SW 1271 (cell line): ENCODE data around the gene ACOXL.

Experiments used
- DNase-seq, 2 experiments: peaks; one replicate each; lab custom pipeline; 2025; lab: John Stamatoyannopoulos, UW

The ACOXL gene

DNA sequence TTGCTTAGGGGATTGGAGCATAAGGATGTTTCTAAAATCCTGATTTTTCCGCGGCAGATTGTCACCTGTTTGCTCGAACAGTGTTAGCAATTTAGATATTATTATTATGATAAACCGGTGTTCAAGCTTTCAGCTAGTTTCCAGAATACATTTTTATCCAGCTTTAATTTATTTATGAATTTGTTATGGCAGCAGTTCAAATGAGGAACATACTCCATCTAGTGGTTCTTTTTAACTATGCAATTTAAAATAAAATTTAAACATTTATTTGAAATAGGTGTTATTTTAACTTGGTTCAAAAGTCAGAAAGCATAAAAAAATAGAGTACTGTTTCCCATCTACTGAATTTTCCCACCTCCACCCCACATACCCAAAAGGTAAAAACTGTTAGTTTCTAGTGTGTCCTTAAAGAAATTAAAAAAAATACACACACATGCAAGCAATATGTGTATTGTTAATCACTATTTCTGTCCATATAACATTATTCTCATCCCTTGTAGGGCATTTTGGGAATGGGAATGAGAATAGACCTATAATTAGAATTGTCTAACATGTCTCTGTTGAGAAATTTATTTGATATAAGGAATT is 23.2 kb downstream of the ACOXL start:
- peak in 1 of 2 experiments; percentile 45 for DNase-seq

GRCh38 chr2:110759411-110759810 is 27.0 kb downstream of the ACOXL start:
- DNase-seq: no peak

DNA sequence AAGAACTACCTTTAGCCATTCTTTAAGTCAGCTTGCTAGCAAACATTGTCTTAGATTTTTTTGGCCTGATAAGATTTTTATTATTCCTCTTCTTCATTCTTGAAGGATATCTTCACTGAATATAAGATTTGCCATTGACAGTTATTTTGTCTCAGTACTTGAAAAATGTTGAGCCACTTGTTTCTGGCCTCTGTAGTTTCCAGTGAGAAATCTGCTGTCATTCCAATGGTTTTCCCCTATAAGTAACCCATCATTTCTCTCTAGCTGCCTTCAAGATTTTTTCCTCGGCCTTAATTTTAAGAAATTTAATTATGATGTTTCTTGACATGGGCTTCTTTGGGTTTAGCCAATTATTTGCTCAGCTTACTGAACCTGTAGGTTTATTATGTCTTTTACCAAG is 32.6 kb downstream of the ACOXL start:
- DNase-seq: no peak

DNA sequence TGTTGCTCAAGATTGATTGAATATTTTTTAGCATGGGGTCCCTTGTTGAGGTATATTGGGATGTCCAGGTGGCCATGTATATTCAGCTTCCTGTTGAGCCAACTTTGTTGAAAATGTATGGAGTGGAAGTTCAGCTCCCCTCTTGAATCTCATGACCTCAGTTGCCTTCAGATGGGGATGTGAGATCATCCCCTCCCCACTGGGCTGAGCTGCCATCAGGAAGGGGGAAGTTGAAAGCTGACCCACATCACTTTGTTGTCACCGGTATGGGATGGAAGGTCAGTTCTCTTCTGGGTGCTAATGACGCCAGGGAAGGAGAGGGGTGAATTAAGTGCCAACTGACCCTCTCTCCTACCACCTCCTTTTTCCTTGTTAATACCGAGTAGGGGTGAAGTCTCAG is 33.9 kb downstream of the ACOXL start:
- DNase-seq: no peak

GRCh38 chr2:110768591-110768990 is 36.2 kb downstream of the ACOXL start:
- DNase-seq: no peak

DNA sequence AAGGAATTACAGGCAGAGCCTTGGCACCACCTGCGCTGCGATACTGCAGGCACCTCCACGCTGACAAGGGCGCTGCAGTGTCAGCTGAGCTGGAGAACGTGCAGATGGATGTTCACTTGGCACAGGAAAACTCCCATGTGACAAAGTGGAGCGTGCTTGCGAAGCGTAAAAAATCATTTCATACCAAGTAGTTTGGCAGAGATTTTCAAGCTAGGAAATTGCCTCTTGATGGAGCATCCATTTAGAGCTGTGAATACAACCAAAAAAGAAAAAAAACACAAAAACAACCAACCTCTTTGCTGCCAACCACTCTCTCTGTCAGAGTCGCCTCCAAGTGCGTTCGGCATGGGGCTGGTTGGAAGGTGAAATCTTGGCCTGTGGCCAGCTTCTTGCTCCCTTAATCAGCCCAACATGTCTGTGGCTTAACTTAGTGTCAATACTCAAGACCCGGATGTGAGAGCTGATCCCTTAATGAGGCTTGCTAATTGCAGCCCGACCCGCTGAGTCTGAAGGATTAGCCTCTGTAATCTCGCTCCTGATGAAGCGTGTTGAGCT is 38.1 kb downstream of the ACOXL start:
- no peak for DNase-seq

- no peak for DNase-seq
These were observed 38.6 kb downstream of the ACOXL start for GRCh38 chr2:110770959-110771431.

- DNase-seq: no peak
These were observed 39.4 kb downstream of the ACOXL start for GRCh38 chr2:110771547-110772382.

GRCh38 chr2:110772383-110772755 is 40.0 kb downstream of the ACOXL start:
- no peak for DNase-seq

DNA sequence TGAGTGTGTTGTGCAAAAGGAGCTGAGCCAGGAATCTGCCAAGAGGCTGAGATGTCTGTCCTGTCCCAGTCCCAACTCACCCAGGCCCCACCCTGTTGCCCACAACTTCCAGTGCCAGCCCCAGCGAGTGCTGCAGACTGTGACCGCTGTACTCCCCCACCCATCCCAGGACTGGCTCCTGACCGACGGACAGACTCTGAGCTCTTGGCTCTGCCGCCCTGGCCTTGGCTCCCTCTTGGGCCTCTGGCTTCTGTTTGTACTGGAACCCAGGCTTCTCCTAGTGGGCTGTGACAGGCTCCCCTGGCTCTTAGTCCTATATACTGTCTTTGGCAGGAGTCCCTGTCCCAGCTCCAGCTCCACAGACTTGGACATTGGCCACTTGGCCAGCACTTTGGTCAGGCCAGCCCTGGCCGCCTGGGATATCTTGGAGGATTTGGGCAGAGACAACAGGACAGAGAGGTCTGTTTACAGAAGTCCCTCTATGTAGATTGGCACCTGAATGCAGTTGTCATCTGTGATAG is 41.1 kb downstream of the ACOXL start:
- no peak for DNase-seq

DNA sequence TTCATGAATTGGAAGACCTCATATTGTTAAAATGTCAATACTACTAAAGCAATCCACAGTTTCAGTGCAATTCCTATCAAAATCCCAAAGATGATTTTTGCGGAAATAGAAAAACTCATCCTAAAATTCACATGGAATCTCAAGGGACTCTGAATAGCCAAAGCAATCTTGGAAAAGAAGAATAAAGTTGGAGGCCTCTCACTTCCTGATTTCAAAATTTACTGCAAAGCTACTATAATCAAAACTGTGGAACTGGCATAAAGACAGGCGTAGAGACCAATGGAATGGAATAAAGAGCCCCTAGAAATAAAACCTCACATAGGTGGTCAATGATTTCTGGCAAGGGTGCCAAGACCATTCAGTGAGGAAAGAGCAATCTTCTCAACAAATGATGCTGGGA is 42.3 kb downstream of the ACOXL start:
- no peak for DNase-seq

DNA sequence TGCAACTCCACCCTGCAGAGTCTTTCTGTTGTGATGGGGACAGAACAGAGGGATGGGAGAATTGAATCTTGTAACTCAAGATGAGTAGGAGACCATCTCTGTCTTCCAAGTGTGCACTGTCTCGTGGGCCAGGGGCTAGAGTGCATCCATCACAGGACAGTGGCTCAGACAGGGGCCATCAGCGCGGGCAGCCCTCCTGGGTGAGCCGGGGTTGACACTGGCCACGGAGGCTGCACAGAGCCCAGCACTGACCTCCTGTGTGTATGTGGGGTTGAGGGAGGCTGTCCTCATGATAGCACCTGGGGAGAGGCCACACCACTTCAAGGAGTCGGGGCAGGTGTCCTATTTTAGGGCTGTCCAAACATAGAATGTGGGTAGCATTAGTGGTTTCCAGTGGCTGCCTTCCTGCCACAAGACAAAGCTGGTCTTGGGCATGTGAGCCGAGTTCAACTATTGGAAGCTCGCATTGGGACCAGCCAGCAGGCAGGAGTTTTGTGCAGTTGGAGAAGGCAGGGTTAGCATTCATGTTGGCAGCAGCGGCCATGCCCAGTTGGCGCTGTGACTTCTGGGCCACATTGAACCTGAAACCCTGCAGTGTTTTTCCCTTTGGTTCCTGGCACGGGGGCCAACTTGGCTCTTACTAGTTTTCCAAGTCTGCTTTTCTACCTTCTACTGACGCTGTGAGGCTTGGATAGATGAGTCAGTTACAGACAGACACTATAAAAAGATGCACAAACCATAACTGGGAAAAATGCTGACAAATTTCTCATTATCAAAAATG is 45.3 kb downstream of the ACOXL start:
- no peak for DNase-seq

GRCh38 chr2:110780461-110780860 is 48.1 kb downstream of the ACOXL start:
- no peak for DNase-seq

GRCh38 chr2:110783196-110783873 is 51.0 kb downstream of the ACOXL start:
- DNase-seq: no peak

DNA sequence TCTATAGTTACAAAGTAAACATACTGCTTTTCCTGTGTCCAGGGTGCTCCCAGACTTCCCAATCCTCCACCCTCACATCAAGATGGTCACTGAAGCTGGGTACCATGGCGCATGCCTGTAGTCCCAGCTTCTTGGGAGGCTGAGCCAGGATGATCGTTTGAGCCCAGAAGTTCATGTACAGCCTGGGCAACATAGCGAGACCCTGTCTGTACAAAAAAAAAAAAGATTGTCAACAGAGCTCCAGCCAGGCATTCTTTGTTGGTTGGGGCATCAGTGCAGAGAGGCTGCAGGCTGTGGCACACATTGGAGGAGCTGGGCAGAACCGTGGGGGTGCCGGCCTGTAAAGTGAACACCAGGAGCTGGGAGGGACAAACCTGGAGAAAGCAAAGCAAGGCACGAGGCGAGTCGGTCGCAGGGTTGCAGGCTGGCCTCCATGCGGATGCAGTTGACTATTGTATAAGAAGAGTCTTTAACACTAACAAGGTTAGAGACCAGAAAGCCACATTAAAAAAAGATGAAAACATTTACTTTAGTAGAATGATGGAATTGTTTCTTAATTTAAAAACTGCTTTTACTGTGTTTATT is 51.8 kb downstream of the ACOXL start:
- no peak for DNase-seq

- DNase-seq: no peak
These were observed 53.1 kb downstream of the ACOXL start for GRCh38 chr2:110785439-110785838.

DNA sequence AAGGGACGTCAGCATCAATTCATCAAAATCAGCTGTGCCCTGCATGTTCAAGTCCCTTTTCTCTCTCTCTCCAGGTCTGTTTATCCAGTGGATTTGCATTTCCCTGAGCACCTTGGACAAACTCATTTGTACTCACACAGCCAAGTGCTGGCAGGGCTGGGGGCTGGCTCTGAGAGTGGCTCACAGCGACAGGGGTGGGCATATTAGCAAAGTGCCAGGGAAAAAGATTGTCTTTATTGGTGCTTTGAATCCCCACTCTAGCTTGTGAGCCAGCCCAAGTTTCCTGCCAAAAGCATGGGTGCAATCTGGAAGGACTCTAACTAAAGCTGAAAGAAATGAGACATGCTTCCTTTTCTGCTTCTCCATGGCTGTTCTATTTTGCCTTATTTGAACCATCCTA is 56.6 kb downstream of the ACOXL start:
- DNase-seq: no peak

GRCh38 chr2:110789706-110790105 is 57.3 kb downstream of the ACOXL start:
- DNase-seq: no peak

DNA sequence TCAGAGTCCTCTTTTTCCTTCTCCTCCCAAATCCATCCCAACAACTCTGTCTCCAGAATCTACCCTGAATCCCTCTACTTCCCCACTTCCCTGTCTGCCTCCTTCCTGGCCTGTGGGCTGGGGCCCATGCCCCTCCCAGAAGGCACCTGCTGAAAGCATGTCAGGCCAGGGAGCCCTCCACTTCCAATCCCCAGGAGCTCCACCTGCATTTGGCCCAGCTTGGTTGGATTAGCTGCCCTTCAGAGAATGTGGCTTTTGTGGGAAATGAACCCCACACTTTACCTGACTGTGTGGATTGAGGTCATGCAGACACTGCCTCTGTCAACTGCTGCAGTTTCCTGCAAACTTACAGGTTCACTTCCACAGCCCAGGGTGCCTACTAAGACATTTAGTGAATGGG is 58.5 kb downstream of the ACOXL start:
- no peak for DNase-seq

GRCh38 chr2:110791435-110791834 is 59.1 kb downstream of the ACOXL start:
- DNase-seq: no peak

DNA sequence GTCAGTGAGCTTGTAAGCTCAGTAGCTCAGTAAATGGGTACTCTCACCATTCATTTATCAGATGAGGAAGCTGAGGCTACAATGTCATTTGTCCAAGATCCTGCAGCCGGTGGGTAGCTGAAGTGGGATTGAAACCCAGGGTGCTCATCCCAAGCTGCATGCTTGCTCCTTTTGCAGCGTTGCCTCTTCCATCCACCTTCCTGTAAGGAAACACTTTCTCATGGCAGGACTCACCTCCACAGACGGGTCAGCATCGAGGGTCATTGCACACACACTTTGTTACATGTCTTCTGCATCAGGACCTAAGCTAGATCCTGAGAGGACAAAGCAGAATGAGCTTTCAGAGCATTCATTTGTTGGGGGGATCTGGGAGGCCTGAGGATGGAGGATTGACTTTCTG is 60.7 kb downstream of the ACOXL start:
- DNase-seq: no peak
